GM23338 (cell line): ENCODE results near the gene CCDC170. TPM values are rescaled to one million over a fixed set of nuclear protein-coding genes. Genes with fewer than 3 reads are reported as not detected.

ENCODE experiments used
- ATAC-seq: fragments of 200-7000 bp; cut with Tn5 transposase; 3 replicates; pipeline ENCODE4 v1.9.1; 2020
- DNase-seq: peaks from one replicate; pipeline ENCODE4 v3.0.0-alpha.2; 2015; ENCODE audit warnings: low spot score
- H2AFZ ChIP-seq: fragments of 200-600 bp; sonication (generic); 2 replicates; pipeline ENCODE4 v1.8.0; 2016; ENCODE audit warnings: antibody characterized with exemption, mild to moderate bottlenecking, moderate library complexity
- H3F3A ChIP-seq: fragments of 200-600 bp; sonication (generic); replicated peaks from 2 replicates; pipeline ENCODE4 v1.8.0; 2017; ENCODE audit warnings: antibody characterized with exemption, mixed run types, low read depth
- H3K27ac ChIP-seq: fragments of 200-600 bp; sonication (generic); 2 replicates; pipeline ENCODE4 v1.6.1; 2016; ENCODE audit warnings: low read depth
- H3K27me3 ChIP-seq: fragments of 200-600 bp; sonication (generic); 2 replicates; pipeline ENCODE4 v1.8.0; 2016; ENCODE audit warnings: mild to moderate bottlenecking, mixed run types, moderate library complexity; ENCODE audit not compliant: insufficient read depth
- H3K36me3 ChIP-seq: fragments of 200-600 bp; sonication (generic); 2 replicates; pipeline ENCODE4 v1.8.0; 2016; ENCODE audit warnings: mild to moderate bottlenecking; ENCODE audit not compliant: insufficient read depth
- H3K4me1 ChIP-seq: fragments of 200-600 bp; sonication (generic); 2 replicates; pipeline ENCODE4 v1.8.0; 2016; ENCODE audit warnings: mild to moderate bottlenecking, moderate library complexity; ENCODE audit not compliant: insufficient read depth
- H3K4me2 ChIP-seq: fragments of 200-600 bp; sonication (generic); 2 replicates; pipeline ENCODE4 v1.7.1; 2017; ENCODE audit warnings: mixed run types
- H3K4me3 ChIP-seq: fragments of 200-600 bp; sonication (generic); 2 replicates; pipeline ENCODE4 v1.6.1; 2016; ENCODE audit warnings: mixed run types
- H3K79me2 ChIP-seq: fragments of 200-600 bp; sonication (generic); replicated peaks from 2 replicates; pipeline ENCODE4 v1.8.0; 2017; ENCODE audit warnings: mild to moderate bottlenecking; ENCODE audit not compliant: insufficient read depth
- H3K9me2 ChIP-seq: fragments of 200-600 bp; sonication (generic); 2 replicates; pipeline ENCODE4 v1.8.0; 2017; ENCODE audit not compliant: insufficient read depth
- H4K20me1 ChIP-seq: fragments of 200-600 bp; sonication (generic); replicated peaks from 2 replicates; pipeline ENCODE4 v1.8.0; 2017; ENCODE audit warnings: mild to moderate bottlenecking; ENCODE audit not compliant: insufficient read depth
- H3K27ac Mint-ChIP-seq: 2 replicates; pipeline ENCODE4 v1.8.0; 2020; ENCODE audit warnings: inconsistent platforms, mild to moderate bottlenecking, moderate library complexity, mixed read lengths
- H3K27me3 Mint-ChIP-seq: 3 replicates; pipeline ENCODE4 v1.8.0; 2022; ENCODE audit warnings: low read depth, mild to moderate bottlenecking, moderate library complexity, mixed read lengths, inconsistent platforms; ENCODE audit not compliant: insufficient read depth, poor library complexity
- H3K36me3 Mint-ChIP-seq: 3 replicates; pipeline ENCODE4 v1.8.0; 2021; ENCODE audit warnings: low read depth, mild to moderate bottlenecking, inconsistent platforms, moderate library complexity, mixed read lengths
- H3K4me1 Mint-ChIP-seq: 3 replicates; pipeline ENCODE4 v1.8.0; 2020; ENCODE audit warnings: mild to moderate bottlenecking, inconsistent platforms, mixed read lengths
- H3K4me3 Mint-ChIP-seq: 3 replicates; pipeline ENCODE4 v1.8.0; 2021; ENCODE audit warnings: moderate library complexity, mild to moderate bottlenecking, inconsistent platforms, mixed read lengths
- H3K9me3 Mint-ChIP-seq: 3 replicates; pipeline ENCODE4 v1.8.0; 2020; ENCODE audit warnings: moderate library complexity, mild to moderate bottlenecking, inconsistent platforms, mixed read lengths
- CTCF ChIP-seq, 2 experiments: fragments of 200-600 bp in 1 of 2; sonication (generic) in 1 of 2; conservative IDR thresholded peaks; 2 replicates each; pipeline versions ENCODE4 v1.5.1 to v1.6.1; 2016 to 2017; ENCODE audit warnings: antibody characterized with exemption in 2 of 2, low read depth in 2 of 2, mild to moderate bottlenecking in 2 of 2, moderate library complexity in 1 of 2
- EZH2 ChIP-seq: fragments of 200-600 bp; sonication (generic); IDR thresholded peaks from one replicate; pipeline ENCODE4 v1.8.0; 2017; ENCODE audit warnings: antibody characterized with exemption, mild to moderate bottlenecking, low read depth; ENCODE audit not compliant: unreplicated experiment
- EZH2phosphoT487 ChIP-seq: fragments of 200-600 bp; sonication (generic); IDR thresholded peaks from one replicate; pipeline ENCODE4 v1.8.1; 2018; ENCODE audit warnings: antibody characterized with exemption; ENCODE audit not compliant: unreplicated experiment
- POLR2AphosphoS5 ChIP-seq: IDR thresholded peaks from 2 replicates; pipeline ENCODE4 v1.6.1; 2016; ENCODE audit warnings: antibody characterized with exemption, low read depth
- REST ChIP-seq: IDR thresholded peaks from one replicate; pipeline ENCODE4 v1.6.1; 2018; ENCODE audit warnings: antibody characterized with exemption; ENCODE audit not compliant: unreplicated experiment
- ZNF114 ChIP-seq: fragments of 250-450 bp; sonication (Bioruptor Pico); IDR thresholded peaks from 2 replicates; pipeline ENCODE4 v1.5.0; 2020; ENCODE audit warnings: mild to moderate bottlenecking, moderate library complexity
- ZNF462 ChIP-seq: fragments of 250-450 bp; sonication (Bioruptor Pico); IDR thresholded peaks from 2 replicates; pipeline ENCODE4 v1.5.0; 2020; ENCODE audit warnings: mild to moderate bottlenecking, moderate library complexity
- polyA plus RNA-seq: library from polyadenylated mRNA; unstranded; fragments of >200 nt; fragmentation: Nextera tagmentation; extraction: Ambion mirVana; gene quantifications from 2 replicates; pipeline ENCODE4 v1.2.1, GENCODE V29; 2016
- total RNA-seq: library from RNA; depleted of rRNA; stranded (reverse); fragments of >200 nt; shearing (Covaris generic); gene quantifications from 2 replicates; pipeline ENCODE4 v1.2.3, GENCODE V29; 2014

CCDC170 gene
- total and polyA plus RNA-seq, 2 experiments from 2014 or later, result 0.18 TPM; not detected in 1

GRCh38 chr6:151632415-151632987, 138.7 kb downstream of the CCDC170 start (continued):
- no peak for TF ChIP-seq ZNF462 (CRISPR knock-in tag)
- TF ChIP-seq EZH2, result no peak
- no peak for TF ChIP-seq EZH2phosphoT487
- no peak for TF ChIP-seq POLR2AphosphoS5

- DNase-seq (no peak), ATAC-seq (no peak)
- H3K27ac Mint-ChIP-seq, result no peak overlapping the region
- H3K36me3 ChIP-seq, result no peaks in the 10 kb centered on the region
- H3K27me3 ChIP-seq, result no peaks in the 10 kb centered on the region
- H3K4me1 ChIP-seq, result peaks cover 9% of the 10 kb centered on the region; the same call in 1 of the 2 replicates
- no peak overlapping the region for H3K27ac ChIP-seq
- no peaks in the 10 kb centered on the region for H3K36me3 Mint-ChIP-seq
- no peaks in the 10 kb centered on the region for H3F3A ChIP-seq
- no peaks in the 10 kb centered on the region for H3K79me2 ChIP-seq
- TF ChIP-seq ZNF114 (CRISPR knock-in tag) (no peak), REST (no peak), CTCF (conservative IDR thresholded peaks at IDR 0.05; ENCODE audit: low read depth in 2 of 2) (no peak)
- no peaks in the 10 kb centered on the region; the same call in 2 of the 3 replicates for H3K9me3 Mint-ChIP-seq
- H3K27me3 Mint-ChIP-seq, result no peaks in the 10 kb centered on the region
- H4K20me1 ChIP-seq, result no peaks in the 10 kb centered on the region
- no peak overlapping the region for H3K4me2 ChIP-seq
- peaks cover 10% of the 10 kb centered on the region for H3K4me1 Mint-ChIP-seq
- H3K4me3 ChIP-seq, result no peak overlapping the region
- no peak overlapping the region for H3K4me3 Mint-ChIP-seq
- no peak overlapping the region; the same call in 1 of the 2 replicates for H2AFZ ChIP-seq
- no peaks in the 10 kb centered on the region for H3K9me2 ChIP-seq
Observed at GRCh38 chr6:151633526-151634335, 139.9 kb downstream of the CCDC170 start.
